Measurements from ENCODE around the gene SLC18A2.

The SLC18A2 gene

GRCh38 chr10:117255835-117256460 is 15.0 kb downstream of the SLC18A2 start:
- TF ChIP-seq CTCF (IDR thresholded peaks at IDR 0.05; ENCODE audit: low read length, missing control alignments) = no peak
- DNase-seq (ENCODE audit: low read depth) = no peak
- no peak overlapping the region for H3K4me3 ChIP-seq (replicated peaks; ENCODE audit: low read depth, low read length)

GRCh38 chr10:117256910-117257309 is 16.0 kb downstream of the SLC18A2 start:
- no peak overlapping the region for H3K4me3 ChIP-seq (replicated peaks; ENCODE audit: low read depth, low read length)
- DNase-seq (ENCODE audit: low read depth) = no peak
- TF ChIP-seq CTCF (IDR thresholded peaks at IDR 0.05; ENCODE audit: low read length, missing control alignments) = no peak

GRCh38 chr10:117257721-117258120 is 16.8 kb downstream of the SLC18A2 start:
- no peak overlapping the region for H3K4me3 ChIP-seq (replicated peaks; ENCODE audit: low read depth, low read length)
- no peak for DNase-seq (ENCODE audit: low read depth)
- no peak for TF ChIP-seq CTCF (IDR thresholded peaks at IDR 0.05; ENCODE audit: low read length, missing control alignments)

- no peak for DNase-seq (ENCODE audit: low read depth)
- H3K4me3 ChIP-seq (replicated peaks; ENCODE audit: low read depth, low read length) = no peak overlapping the region
Observed at GRCh38 chr10:117259279-117259678, 18.4 kb downstream of the SLC18A2 start.

GRCh38 chr10:117260084-117260483 is 19.2 kb downstream of the SLC18A2 start:
- no peak for DNase-seq (ENCODE audit: low read depth)
- TF ChIP-seq CTCF (IDR thresholded peaks at IDR 0.05; ENCODE audit: low read length, missing control alignments) = no peak
- no peak overlapping the region for H3K4me3 ChIP-seq (replicated peaks; ENCODE audit: low read depth, low read length)

More at GRCh38 chr10:117259279-117259678, 18.4 kb downstream of the SLC18A2 start:
- no peak for TF ChIP-seq CTCF (IDR thresholded peaks at IDR 0.05; ENCODE audit: low read length, missing control alignments)

GRCh38 chr10:117261501-117261900 is 20.6 kb downstream of the SLC18A2 start:
- no peak overlapping the region for H3K4me3 ChIP-seq (replicated peaks; ENCODE audit: low read depth, low read length)
- DNase-seq (ENCODE audit: low read depth) = no peak
- no peak for TF ChIP-seq CTCF (IDR thresholded peaks at IDR 0.05; ENCODE audit: low read length, missing control alignments)

GRCh38 chr10:117262291-117262902 is 21.5 kb downstream of the SLC18A2 start:
- no peak for DNase-seq (ENCODE audit: low read depth)
- no peak overlapping the region for H3K4me3 ChIP-seq (replicated peaks; ENCODE audit: low read depth, low read length)
- no peak for TF ChIP-seq CTCF (IDR thresholded peaks at IDR 0.05; ENCODE audit: low read length, missing control alignments)

Measured in fibroblast of pulmonary artery (primary cell).